22Rv1 (cell line): ENCODE data around the gene SEC14L1.

Source experiments
- CTCF ChIP-seq: fragments of 450-650 bp; IDR thresholded peaks from 2 replicates; pipeline ENCODE4 v1.5.1; 2017; ENCODE audit warnings: mild to moderate bottlenecking
- ZFX ChIP-seq: fragments of 450-650 bp; IDR thresholded peaks from 2 replicates; pipeline ENCODE4 v1.6.1; 2017; ENCODE audit warnings: antibody characterized with exemption, borderline replicate concordance

GRCh38 chr17:77128896-77129567 is 11.7 kb upstream of the SEC14L1 start:
- TF ChIP-seq CTCF (no peak), ZFX (no peak)
